ENCODE results near the gene NOS3.
"Not testable (repeated sequence)": the region's sequence is repeated elsewhere in the genome, so short reads cannot be mapped to it uniquely, and the experiment has no call there.

The NOS3 gene

GRCh38 chr7:150997817-150998216 lies 7.0 kb downstream of the NOS3 start:
- in situ Hi-C loops (cut with MboI; ENCODE audit: low sequenced_read_pairs): no loop called here

GRCh38 chr7:150998341-150998740 lies 7.5 kb downstream of the NOS3 start:
- in situ Hi-C loops (cut with MboI; ENCODE audit: low sequenced_read_pairs): no loop called here

- in situ Hi-C loops (cut with MboI; ENCODE audit: low sequenced_read_pairs): no loop called here
Measured at GRCh38 chr7:150999001-150999400, 8.2 kb downstream of the NOS3 start.

- in situ Hi-C loops (cut with MboI; ENCODE audit: low sequenced_read_pairs): no loop called here
Measured at GRCh38 chr7:150999497-151000230, 8.8 kb downstream of the NOS3 start.

GRCh38 chr7:151000897-151001495 lies 10.2 kb downstream of the NOS3 start:
- in situ Hi-C loops (cut with MboI; ENCODE audit: low sequenced_read_pairs): no loop called here

GRCh38 chr7:151001546-151001945 lies 10.7 kb downstream of the NOS3 start:
- in situ Hi-C loops (cut with MboI; ENCODE audit: low sequenced_read_pairs): no loop called here

GRCh38 chr7:151003572-151003971 lies 12.8 kb downstream of the NOS3 start:
- in situ Hi-C loops (cut with MboI; ENCODE audit: low sequenced_read_pairs): no loop called here

GRCh38 chr7:151005566-151005965 lies 14.7 kb downstream of the NOS3 start:
- in situ Hi-C loops (cut with MboI; ENCODE audit: low sequenced_read_pairs): no loop called here

GRCh38 chr7:151006590-151007300 lies 15.9 kb downstream of the NOS3 start:
- in situ Hi-C loops (cut with MboI; ENCODE audit: low sequenced_read_pairs): no loop called here

GRCh38 chr7:151007469-151007898 lies 16.7 kb downstream of the NOS3 start:
- in situ Hi-C loops (cut with MboI; ENCODE audit: low sequenced_read_pairs): no loop called here

GRCh38 chr7:151008143-151008510 lies 17.3 kb downstream of the NOS3 start:
- in situ Hi-C loops (cut with MboI; ENCODE audit: low sequenced_read_pairs): no loop called here

GRCh38 chr7:151008511-151009323 lies 17.9 kb downstream of the NOS3 start:
- in situ Hi-C loops (cut with MboI; ENCODE audit: low sequenced_read_pairs): no loop called here

GRCh38 chr7:151009327-151010036 lies 18.7 kb downstream of the NOS3 start:
- in situ Hi-C loops (cut with MboI; ENCODE audit: low sequenced_read_pairs): no loop called here

GRCh38 chr7:151010037-151010306 lies 19.2 kb downstream of the NOS3 start:
- in situ Hi-C loops (cut with MboI; ENCODE audit: low sequenced_read_pairs): no loop called here

GRCh38 chr7:151010307-151011096 lies 19.7 kb downstream of the NOS3 start:
- in situ Hi-C loops (cut with MboI; ENCODE audit: low sequenced_read_pairs): no loop called here

GRCh38 chr7:151011097-151011409 lies 20.2 kb downstream of the NOS3 start:
- in situ Hi-C loops (cut with MboI; ENCODE audit: low sequenced_read_pairs): no loop called here

- in situ Hi-C loops (cut with MboI; ENCODE audit: low sequenced_read_pairs): not testable (repeated sequence)
Measured at GRCh38 chr7:151011616-151012015, 20.8 kb downstream of the NOS3 start.

- in situ Hi-C loops (cut with MboI; ENCODE audit: low sequenced_read_pairs): no loop called here
Measured at GRCh38 chr7:151012031-151012692, 21.3 kb downstream of the NOS3 start.

GRCh38 chr7:151012911-151013347 lies 22.1 kb downstream of the NOS3 start:
- in situ Hi-C loops (cut with MboI; ENCODE audit: low sequenced_read_pairs): no loop called here

- in situ Hi-C loops (cut with MboI; ENCODE audit: low sequenced_read_pairs): no loop called here
Measured at GRCh38 chr7:151013356-151013732, 22.5 kb downstream of the NOS3 start.

All from hTERT RPE-1 (cell line).